ENCODE measurements around the gene KIAA0319L. TPM values are rescaled to one million over a fixed set of nuclear protein-coding genes. Genes with fewer than 3 reads are reported as not detected.

KIAA0319L gene
- total and polyA plus RNA-seq, 2 donors from 2014 or later, result 30.3 to 73.0 TPM

DNA sequence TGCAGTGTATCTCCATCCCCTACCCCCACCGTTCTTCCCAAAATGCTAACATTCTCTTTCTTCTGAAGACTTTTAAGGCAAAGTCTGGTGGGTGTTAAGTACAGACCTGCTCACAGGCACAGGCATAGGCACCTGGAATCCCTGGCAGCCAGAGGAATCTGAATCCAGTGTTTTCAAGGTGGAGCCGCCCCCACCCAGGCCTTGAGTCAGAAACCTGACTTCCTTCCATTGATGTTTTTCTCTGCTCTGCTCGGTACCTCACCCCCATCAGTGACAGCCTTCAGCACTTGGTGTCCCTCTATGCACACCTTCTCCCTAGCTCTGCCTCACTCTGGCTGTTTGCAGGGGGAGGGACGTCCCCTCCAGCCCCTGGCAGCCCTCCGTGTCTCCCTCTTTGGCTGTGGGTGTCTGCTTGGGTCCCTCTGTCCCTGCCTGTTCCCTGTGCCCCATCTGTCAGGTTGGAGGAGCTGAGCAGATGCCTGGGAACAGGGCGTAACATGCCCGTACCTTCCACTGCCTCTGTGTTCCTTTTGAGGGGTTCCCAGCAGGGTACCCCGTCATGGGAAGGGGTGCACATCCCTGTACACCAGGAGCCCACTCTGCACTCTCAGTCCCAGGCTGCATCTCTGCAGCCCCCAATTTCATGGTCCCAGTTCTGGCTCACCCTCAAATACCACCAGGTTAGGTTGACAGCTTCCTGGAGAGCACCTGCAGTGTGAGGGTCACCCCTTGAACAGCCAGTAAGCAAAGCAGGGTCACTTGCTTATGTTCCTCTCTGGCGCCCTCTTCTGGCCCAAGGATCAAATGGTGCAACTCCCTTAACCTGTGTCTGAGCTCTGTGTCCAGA is 7.1 kb upstream of the KIAA0319L start:
- no peak overlapping the region for H3K4me3 ChIP-seq (ENCODE audit: low read length in 3 of 3)
- DNase-seq (peak; percentile 71 to 91 (median 81)), FAIRE-seq (no peak)
- H3K27ac ChIP-seq (ENCODE audit: low read depth in 2 of 2, low read length in 2 of 2), result no peak overlapping the region
- peak; percentile 74 for TF ChIP-seq CTCF (IDR thresholded peaks at IDR 0.05; ENCODE audit: borderline replicate concordance, extremely low read depth, insufficient read depth)
- peaks cover 0 to 9% (median 3%) of the 10 kb centered on the region in 3 donors for H3K36me3 ChIP-seq (ENCODE audit: control insufficient read depth in 2 of 3, insufficient read depth in 3 of 3, low read length in 3 of 3)
- peaks cover 0 to 5% (median 0%) of the 10 kb centered on the region in 3 donors for H3K4me1 ChIP-seq (ENCODE audit: control insufficient read depth in 2 of 3, insufficient read depth in 2 of 3, low read depth in 1 of 3, low read length in 3 of 3)
- H3K9me3 ChIP-seq (ENCODE audit: control insufficient read depth in 2 of 3, insufficient read depth in 1 of 3, low read length in 3 of 3), result no peaks in the 10 kb centered on the region
- no peak overlapping the region for H3K9ac ChIP-seq (ENCODE audit: low read length in 3 of 3)
- no peaks in the 10 kb centered on the region for H3K27me3 ChIP-seq (ENCODE audit: control insufficient read depth, insufficient read depth, low read length)
- intact Hi-C loops (cut with DNase I), result loop anchor here (5.0 kb wide), 1 partner anchor 112 kb away; no protein-coding TSS in a partner anchor

- Histone ChIP-seq H3K36me3 (ENCODE audit: control insufficient read depth in 2 of 3, insufficient read depth in 3 of 3, low read length in 3 of 3) (peaks cover 0 to 9% (median 3%) of the 10 kb centered on the region in 3 donors), H3K9ac (ENCODE audit: low read length in 3 of 3) (no peak overlapping the region), H3K9me3 (ENCODE audit: control insufficient read depth in 2 of 3, insufficient read depth in 1 of 3, low read length in 3 of 3) (no peaks in the 10 kb centered on the region), H3K4me1 (ENCODE audit: control insufficient read depth in 2 of 3, insufficient read depth in 2 of 3, low read depth in 1 of 3, low read length in 3 of 3) (peaks cover 0 to 9% (median 0%) of the 10 kb centered on the region in 3 donors), H3K27me3 (ENCODE audit: control insufficient read depth, insufficient read depth, low read length) (no peaks in the 10 kb centered on the region), H3K4me3 (ENCODE audit: low read length in 3 of 3) (no peak overlapping the region), H3K27ac (ENCODE audit: low read depth in 2 of 2, low read length in 2 of 2) (no peak overlapping the region)
- no peak for FAIRE-seq
- peak in 1 of 5 donors; percentile 63 for DNase-seq
- intact Hi-C loops (cut with DNase I), result loop anchor here (5.0 kb wide), 1 partner anchor 111 kb away; no protein-coding TSS in a partner anchor
- no peak for TF ChIP-seq CTCF (IDR thresholded peaks at IDR 0.05; ENCODE audit: borderline replicate concordance, extremely low read depth, insufficient read depth)
These were observed 6.0 kb upstream of the KIAA0319L start for GRCh38 chr1:35563166-35563565.

DNA sequence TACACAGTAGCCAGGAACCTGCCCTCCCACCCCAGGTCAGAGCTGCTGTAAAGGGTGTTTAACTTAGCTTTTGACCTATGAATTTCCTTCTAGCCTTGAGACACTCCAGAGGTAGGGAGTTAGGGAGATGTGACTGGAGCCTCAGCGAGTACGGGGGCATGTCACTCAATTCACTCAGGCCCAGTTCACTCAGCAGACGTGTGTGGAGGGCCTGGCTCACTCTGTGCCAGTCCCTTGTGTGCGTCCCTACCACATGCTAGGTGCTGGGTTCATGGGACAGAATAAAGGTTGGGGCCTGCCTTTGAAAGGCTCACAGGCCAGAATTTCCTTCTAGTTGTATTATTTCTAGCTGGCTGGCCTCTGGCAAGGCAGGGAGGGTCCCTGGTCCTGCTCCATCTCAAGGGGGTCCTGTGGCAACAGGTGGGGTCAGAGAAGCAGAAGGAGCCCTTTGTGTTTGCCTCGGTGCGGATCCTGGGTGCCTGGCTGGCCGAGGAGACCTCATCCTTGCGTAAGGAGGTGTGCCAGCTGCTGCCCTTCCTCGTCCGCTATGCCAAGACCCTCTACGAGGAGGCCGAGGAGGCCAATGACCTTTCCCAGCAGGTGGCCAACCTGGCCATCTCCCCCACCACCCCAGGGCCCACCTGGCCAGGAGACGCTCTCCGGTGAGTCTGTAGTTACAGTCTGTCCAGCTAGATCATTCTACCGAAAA is 4.9 kb upstream of the KIAA0319L start:
- intact Hi-C loops (cut with DNase I), result loop anchor here (5.0 kb wide), 1 partner anchor 110 kb away; no protein-coding TSS in a partner anchor
- Histone ChIP-seq H3K4me3 (ENCODE audit: low read length in 3 of 3) (no peak overlapping the region), H3K27ac (ENCODE audit: low read depth in 2 of 2, low read length in 2 of 2) (no peak overlapping the region), H3K4me1 (ENCODE audit: control insufficient read depth in 2 of 3, insufficient read depth in 2 of 3, low read depth in 1 of 3, low read length in 3 of 3) (peaks cover 0 to 9% (median 0%) of the 10 kb centered on the region in 3 donors), H3K36me3 (ENCODE audit: control insufficient read depth in 2 of 3, insufficient read depth in 3 of 3, low read length in 3 of 3) (peaks cover 0 to 9% (median 3%) of the 10 kb centered on the region in 3 donors), H3K9me3 (ENCODE audit: control insufficient read depth in 2 of 3, insufficient read depth in 1 of 3, low read length in 3 of 3) (no peaks in the 10 kb centered on the region), H3K27me3 (ENCODE audit: control insufficient read depth, insufficient read depth, low read length) (no peaks in the 10 kb centered on the region), H3K9ac (ENCODE audit: low read length in 3 of 3) (no peak overlapping the region)
- no peak for TF ChIP-seq CTCF (IDR thresholded peaks at IDR 0.05; ENCODE audit: borderline replicate concordance, extremely low read depth, insufficient read depth)
- DNase-seq, result peak in 1 of 5 donors; percentile 60
- FAIRE-seq, result no peak

Measured in kidney (tissue), 14 donors.